ENCODE data around the gene GUCA2B.

- TF ChIP-seq, protein P1, sequence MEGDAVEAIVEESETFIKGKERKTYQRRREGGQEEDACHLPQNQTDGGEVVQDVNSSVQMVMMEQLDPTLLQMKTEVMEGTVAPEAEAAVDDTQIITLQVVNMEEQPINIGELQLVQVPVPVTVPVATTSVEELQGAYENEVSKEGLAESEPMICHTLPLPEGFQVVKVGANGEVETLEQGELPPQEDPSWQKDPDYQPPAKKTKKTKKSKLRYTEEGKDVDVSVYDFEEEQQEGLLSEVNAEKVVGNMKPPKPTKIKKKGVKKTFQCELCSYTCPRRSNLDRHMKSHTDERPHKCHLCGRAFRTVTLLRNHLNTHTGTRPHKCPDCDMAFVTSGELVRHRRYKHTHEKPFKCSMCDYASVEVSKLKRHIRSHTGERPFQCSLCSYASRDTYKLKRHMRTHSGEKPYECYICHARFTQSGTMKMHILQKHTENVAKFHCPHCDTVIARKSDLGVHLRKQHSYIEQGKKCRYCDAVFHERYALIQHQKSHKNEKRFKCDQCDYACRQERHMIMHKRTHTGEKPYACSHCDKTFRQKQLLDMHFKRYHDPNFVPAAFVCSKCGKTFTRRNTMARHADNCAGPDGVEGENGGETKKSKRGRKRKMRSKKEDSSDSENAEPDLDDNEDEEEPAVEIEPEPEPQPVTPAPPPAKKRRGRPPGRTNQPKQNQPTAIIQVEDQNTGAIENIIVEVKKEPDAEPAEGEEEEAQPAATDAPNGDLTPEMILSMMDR (IDR thresholded peaks at IDR 0.05): no peak
- TF ChIP-seq POLR2A (IDR thresholded peaks at IDR 0.05): no peak
- no peak for TF ChIP-seq POLR2AphosphoS5 (IDR thresholded peaks at IDR 0.05)
These were observed 15.6 kb downstream of the GUCA2B start for GRCh38 chr1:42168763-42169162.

Data from prostate gland (tissue), 2 donors.